Peyer's patch (tissue), 4 donors: ENCODE results near the gene UBAC1.
"Not testable (repeated sequence)": the region's sequence is repeated elsewhere in the genome, so short reads cannot be mapped to it uniquely, and the experiment has no call there.

ENCODE experiments used
- CTCF ChIP-seq, 6 experiments: fragments of 450-650 bp in 4 of 6; fragments of 200-600 bp in 2 of 6; sonication (generic) in 1 of 6; IDR thresholded peaks; one replicate each; pipeline ENCODE4 v1.5.1; 2017 to 2019; ENCODE audit warnings: antibody characterized with exemption in 6 of 6, mild to moderate bottlenecking in 3 of 6, moderate library complexity in 1 of 6
- POLR2A ChIP-seq, 2 donors: fragments of 450-650 bp; IDR thresholded peaks; one replicate each; pipeline ENCODE4 v1.5.1; 2017; ENCODE audit warnings: antibody characterized with exemption in 2 of 2, mild to moderate bottlenecking in 2 of 2, moderate library complexity in 2 of 2

- not testable (repeated sequence) for TF ChIP-seq POLR2A, CTCF (IDR thresholded peaks at IDR 0.05)
These were observed 49.9 kb downstream of the UBAC1 start for GRCh38 chr9:135911233-135911632.
